SU-DHL-6 (cell line): ENCODE results near the gene ALKBH6.

Experiments used
- EZH2phosphoT487 ChIP-seq: fragments of 200-600 bp; sonication (generic), shearing (Covaris generic); conservative IDR thresholded peaks from 2 replicates; pipeline ENCODE4 v1.6.1; 2018; ENCODE audit warnings: mild to moderate bottlenecking, antibody characterized with exemption, low read length, moderate library complexity, mixed read lengths
- TF ChIP-seq, protein P1 (sequence below): fragments of 200-600 bp; sonication (generic); IDR thresholded peaks from one replicate; pipeline ENCODE4 v1.5.1; 2017; ENCODE audit warnings: antibody characterized with exemption, mild to moderate bottlenecking, low read length, moderate library complexity; ENCODE audit not compliant: insufficient read depth, poor library complexity, severe bottlenecking

GRCh38 chr19:35977446-35978222 is 36.4 kb downstream of the ALKBH6 start:
- TF ChIP-seq, protein P1, sequence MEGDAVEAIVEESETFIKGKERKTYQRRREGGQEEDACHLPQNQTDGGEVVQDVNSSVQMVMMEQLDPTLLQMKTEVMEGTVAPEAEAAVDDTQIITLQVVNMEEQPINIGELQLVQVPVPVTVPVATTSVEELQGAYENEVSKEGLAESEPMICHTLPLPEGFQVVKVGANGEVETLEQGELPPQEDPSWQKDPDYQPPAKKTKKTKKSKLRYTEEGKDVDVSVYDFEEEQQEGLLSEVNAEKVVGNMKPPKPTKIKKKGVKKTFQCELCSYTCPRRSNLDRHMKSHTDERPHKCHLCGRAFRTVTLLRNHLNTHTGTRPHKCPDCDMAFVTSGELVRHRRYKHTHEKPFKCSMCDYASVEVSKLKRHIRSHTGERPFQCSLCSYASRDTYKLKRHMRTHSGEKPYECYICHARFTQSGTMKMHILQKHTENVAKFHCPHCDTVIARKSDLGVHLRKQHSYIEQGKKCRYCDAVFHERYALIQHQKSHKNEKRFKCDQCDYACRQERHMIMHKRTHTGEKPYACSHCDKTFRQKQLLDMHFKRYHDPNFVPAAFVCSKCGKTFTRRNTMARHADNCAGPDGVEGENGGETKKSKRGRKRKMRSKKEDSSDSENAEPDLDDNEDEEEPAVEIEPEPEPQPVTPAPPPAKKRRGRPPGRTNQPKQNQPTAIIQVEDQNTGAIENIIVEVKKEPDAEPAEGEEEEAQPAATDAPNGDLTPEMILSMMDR = peak; percentile 82
- no peak for TF ChIP-seq EZH2phosphoT487
